SK-N-SH treated with all-trans-retinoic acid at 6 μM for 48 hours (cell line): ENCODE measurements around the gene PDLIM7.

ENCODE experiments used
- PATZ1 ChIP-seq: fragments of 250-450 bp; sonication (Bioruptor Pico); IDR thresholded peaks from 2 replicates; pipeline ENCODE4 v1.8.0; 2020; ENCODE audit warnings: mild to moderate bottlenecking, moderate library complexity, borderline replicate concordance
- RARB ChIP-seq: fragments of 250-450 bp; sonication (Bioruptor Pico); IDR thresholded peaks from 2 replicates; pipeline ENCODE4 v1.8.0; 2021; ENCODE audit warnings: mild to moderate bottlenecking, moderate library complexity
- TOX ChIP-seq: fragments of 250-450 bp; sonication (Bioruptor Pico); IDR thresholded peaks from 2 replicates; pipeline ENCODE4 v1.8.0; 2021; ENCODE audit warnings: mild to moderate bottlenecking, moderate library complexity, borderline replicate concordance
- ZC3H10 ChIP-seq: fragments of 250-450 bp; sonication (Bioruptor Pico); IDR thresholded peaks from 2 replicates; pipeline ENCODE4 v1.5.1; 2021; ENCODE audit warnings: mild to moderate bottlenecking, moderate library complexity

- TF ChIP-seq PATZ1 = no peak
- TF ChIP-seq ZC3H10 (CRISPR knock-in tag) = no peak
- no peak for TF ChIP-seq RARB (CRISPR knock-in tag)
- TF ChIP-seq TOX = no peak
Observed at GRCh38 chr5:177456976-177457851, 40.2 kb downstream of the PDLIM7 start.
